ENCODE data around the gene FAH. TPM values are rescaled to one million over a fixed set of nuclear protein-coding genes. Genes with fewer than 3 reads are reported as not detected.

Gene FAH
- total and polyA plus RNA-seq, 9 of the 15 experiments (the other 6 are each of a cell fraction or from before 2014, with no cell fraction given): 66.8 to 310 (median 103) TPM

DNA sequence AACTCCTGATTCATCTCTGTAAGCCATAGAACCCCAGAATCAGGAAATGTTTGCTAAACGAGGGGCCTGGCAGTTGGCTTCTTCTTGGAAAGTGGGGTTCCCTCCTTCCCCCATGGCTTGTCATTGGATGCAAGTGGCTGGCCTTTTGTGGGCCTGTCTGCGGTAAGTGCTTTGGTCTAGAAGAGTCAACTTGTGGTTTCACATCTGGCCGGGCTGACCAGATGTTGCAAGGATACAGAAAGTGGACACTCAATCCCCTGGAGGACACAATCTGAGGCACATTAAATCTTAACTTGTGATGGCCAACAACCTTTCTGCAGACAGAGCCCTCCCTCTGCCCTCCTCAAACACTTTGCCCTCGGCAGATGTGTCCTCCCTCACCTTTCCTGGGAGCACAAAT is 1.1 kb downstream of the FAH start (continued):
- TF ChIP-seq LEF1 (IDR thresholded peaks at IDR 0.05): no peak
- no peak for TF ChIP-seq NBN (IDR thresholded peaks at IDR 0.05; ENCODE audit: low read depth)
- TF ChIP-seq ESRRA (IDR thresholded peaks at IDR 0.05; ENCODE audit: borderline replicate concordance, low read depth): peak; percentile 90; the same call in 1 of the 2 replicates
- TF ChIP-seq ARID2 (IDR thresholded peaks at IDR 0.05): no peak
- TF ChIP-seq ZNF12 (CRISPR knock-in tag; IDR thresholded peaks at IDR 0.05): no peak
- TF ChIP-seq MTA1 (IDR thresholded peaks at IDR 0.05; ENCODE audit: borderline replicate concordance): no peak
- TF ChIP-seq, protein P1, sequence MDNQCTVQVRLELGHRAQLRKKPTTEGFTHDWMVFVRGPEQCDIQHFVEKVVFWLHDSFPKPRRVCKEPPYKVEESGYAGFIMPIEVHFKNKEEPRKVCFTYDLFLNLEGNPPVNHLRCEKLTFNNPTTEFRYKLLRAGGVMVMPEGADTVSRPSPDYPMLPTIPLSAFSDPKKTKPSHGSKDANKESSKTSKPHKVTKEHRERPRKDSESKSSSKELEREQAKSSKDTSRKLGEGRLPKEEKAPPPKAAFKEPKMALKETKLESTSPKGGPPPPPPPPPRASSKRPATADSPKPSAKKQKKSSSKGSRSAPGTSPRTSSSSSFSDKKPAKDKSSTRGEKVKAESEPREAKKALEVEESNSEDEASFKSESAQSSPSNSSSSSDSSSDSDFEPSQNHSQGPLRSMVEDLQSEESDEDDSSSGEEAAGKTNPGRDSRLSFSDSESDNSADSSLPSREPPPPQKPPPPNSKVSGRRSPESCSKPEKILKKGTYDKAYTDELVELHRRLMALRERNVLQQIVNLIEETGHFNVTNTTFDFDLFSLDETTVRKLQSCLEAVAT (IDR thresholded peaks at IDR 0.05): peak in 1 of 2 experiments; percentile 91; a peak in 2 of 4 replicates
- no peak for TF ChIP-seq CSDE1 (IDR thresholded peaks at IDR 0.05)
- TF ChIP-seq ZNF253 (CRISPR knock-in tag; conservative IDR thresholded peaks at IDR 0.05): no peak
- no peak for TF ChIP-seq ZNF408 (CRISPR knock-in tag; IDR thresholded peaks at IDR 0.05; ENCODE audit: low read depth)
- peak; percentile 35; the same call in 1 of the 2 replicates for TF ChIP-seq JUND (IDR thresholded peaks at IDR 0.05; ENCODE audit: borderline replicate concordance, low read depth, low read length)
- TF ChIP-seq JUND (tag; IDR thresholded peaks at IDR 0.05; ENCODE audit: borderline replicate concordance, low read depth, low read length): no peak
- TF ChIP-seq JUN (IDR thresholded peaks at IDR 0.05; ENCODE audit: borderline replicate concordance, low read depth, low read length): no peak
- TF ChIP-seq JUN (CRISPR knock-in tag; IDR thresholded peaks at IDR 0.05; ENCODE audit: borderline replicate concordance): no peak
- TF ChIP-seq RFX5 (IDR thresholded peaks at IDR 0.05; ENCODE audit: low read depth, low read length): no peak
- TF ChIP-seq, protein P2, sequence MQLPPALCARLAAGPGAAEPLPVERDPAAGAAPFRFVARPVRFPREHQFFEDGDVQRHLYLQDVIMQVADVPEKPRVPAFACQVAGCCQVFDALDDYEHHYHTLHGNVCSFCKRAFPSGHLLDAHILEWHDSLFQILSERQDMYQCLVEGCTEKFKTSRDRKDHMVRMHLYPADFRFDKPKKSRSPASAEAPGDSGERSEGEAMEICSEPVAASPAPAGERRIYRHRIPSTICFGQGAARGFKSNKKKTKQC (CRISPR knock-in tag; IDR thresholded peaks at IDR 0.05): no peak
- TF ChIP-seq GTF2F1 (IDR thresholded peaks at IDR 0.05; ENCODE audit: low read depth, low read length): no peak
- no peak for TF ChIP-seq SAFB2 (IDR thresholded peaks at IDR 0.05; ENCODE audit: borderline replicate concordance, low read depth, low read length, severe bottlenecking)
- TF ChIP-seq THRAP3 (IDR thresholded peaks at IDR 0.05; ENCODE audit: borderline replicate concordance): no peak
- TF ChIP-seq, protein P3, sequence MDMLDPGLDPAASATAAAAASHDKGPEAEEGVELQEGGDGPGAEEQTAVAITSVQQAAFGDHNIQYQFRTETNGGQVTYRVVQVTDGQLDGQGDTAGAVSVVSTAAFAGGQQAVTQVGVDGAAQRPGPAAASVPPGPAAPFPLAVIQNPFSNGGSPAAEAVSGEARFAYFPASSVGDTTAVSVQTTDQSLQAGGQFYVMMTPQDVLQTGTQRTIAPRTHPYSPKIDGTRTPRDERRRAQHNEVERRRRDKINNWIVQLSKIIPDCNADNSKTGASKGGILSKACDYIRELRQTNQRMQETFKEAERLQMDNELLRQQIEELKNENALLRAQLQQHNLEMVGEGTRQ (CRISPR knock-in tag; IDR thresholded peaks at IDR 0.05): no peak
- no peak for TF ChIP-seq ETV5 (CRISPR knock-in tag; IDR thresholded peaks at IDR 0.05; ENCODE audit: low read depth)
- TF ChIP-seq GABPA (tag; conservative IDR thresholded peaks at IDR 0.05; ENCODE audit: low read depth): no peak
- TF ChIP-seq GABPB2 (CRISPR knock-in tag; conservative IDR thresholded peaks at IDR 0.05): no peak
- TF ChIP-seq ZNF764 (CRISPR knock-in tag; IDR thresholded peaks at IDR 0.05; ENCODE audit: low read depth): no peak
- TF ChIP-seq, protein P4, sequence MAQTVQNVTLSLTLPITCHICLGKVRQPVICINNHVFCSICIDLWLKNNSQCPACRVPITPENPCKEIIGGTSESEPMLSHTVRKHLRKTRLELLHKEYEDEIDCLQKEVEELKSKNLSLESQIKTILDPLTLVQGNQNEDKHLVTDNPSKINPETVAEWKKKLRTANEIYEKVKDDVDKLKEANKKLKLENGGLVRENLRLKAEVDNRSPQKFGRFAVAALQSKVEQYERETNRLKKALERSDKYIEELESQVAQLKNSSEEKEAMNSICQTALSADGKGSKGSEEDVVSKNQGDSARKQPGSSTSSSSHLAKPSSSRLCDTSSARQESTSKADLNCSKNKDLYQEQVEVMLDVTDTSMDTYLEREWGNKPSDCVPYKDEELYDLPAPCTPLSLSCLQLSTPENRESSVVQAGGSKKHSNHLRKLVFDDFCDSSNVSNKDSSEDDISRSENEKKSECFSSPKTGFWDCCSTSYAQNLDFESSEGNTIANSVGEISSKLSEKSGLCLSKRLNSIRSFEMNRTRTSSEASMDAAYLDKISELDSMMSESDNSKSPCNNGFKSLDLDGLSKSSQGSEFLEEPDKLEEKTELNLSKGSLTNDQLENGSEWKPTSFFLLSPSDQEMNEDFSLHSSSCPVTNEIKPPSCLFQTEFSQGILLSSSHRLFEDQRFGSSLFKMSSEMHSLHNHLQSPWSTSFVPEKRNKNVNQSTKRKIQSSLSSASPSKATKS (CRISPR knock-in tag; IDR thresholded peaks at IDR 0.05): no peak
- TF ChIP-seq ZNF184 (CRISPR knock-in tag; IDR thresholded peaks at IDR 0.05): no peak
- no peak for TF ChIP-seq ZKSCAN1 (IDR thresholded peaks at IDR 0.05; ENCODE audit: low read depth, low read length)
- TF ChIP-seq DPF2 (IDR thresholded peaks at IDR 0.05): peak; percentile 12; the same call in 1 of the 2 replicates

Data from K562 (cell line).